WI38 (cell line): Measurements from ENCODE around the gene ALDH1L1.

ENCODE experiments used
- H3K4me3 ChIP-seq: 2 replicates; pipeline ENCODE4 v1.5.1; 2011; ENCODE audit warnings: low read depth, mild to moderate bottlenecking, control low read depth, low read length
- TF ChIP-seq, protein P1 (sequence below): IDR thresholded peaks from 2 replicates; pipeline ENCODE4 v1.5.1; 2012; ENCODE audit warnings: low read depth, mild to moderate bottlenecking, control low read depth, low read length

ALDH1L1 gene

DNA sequence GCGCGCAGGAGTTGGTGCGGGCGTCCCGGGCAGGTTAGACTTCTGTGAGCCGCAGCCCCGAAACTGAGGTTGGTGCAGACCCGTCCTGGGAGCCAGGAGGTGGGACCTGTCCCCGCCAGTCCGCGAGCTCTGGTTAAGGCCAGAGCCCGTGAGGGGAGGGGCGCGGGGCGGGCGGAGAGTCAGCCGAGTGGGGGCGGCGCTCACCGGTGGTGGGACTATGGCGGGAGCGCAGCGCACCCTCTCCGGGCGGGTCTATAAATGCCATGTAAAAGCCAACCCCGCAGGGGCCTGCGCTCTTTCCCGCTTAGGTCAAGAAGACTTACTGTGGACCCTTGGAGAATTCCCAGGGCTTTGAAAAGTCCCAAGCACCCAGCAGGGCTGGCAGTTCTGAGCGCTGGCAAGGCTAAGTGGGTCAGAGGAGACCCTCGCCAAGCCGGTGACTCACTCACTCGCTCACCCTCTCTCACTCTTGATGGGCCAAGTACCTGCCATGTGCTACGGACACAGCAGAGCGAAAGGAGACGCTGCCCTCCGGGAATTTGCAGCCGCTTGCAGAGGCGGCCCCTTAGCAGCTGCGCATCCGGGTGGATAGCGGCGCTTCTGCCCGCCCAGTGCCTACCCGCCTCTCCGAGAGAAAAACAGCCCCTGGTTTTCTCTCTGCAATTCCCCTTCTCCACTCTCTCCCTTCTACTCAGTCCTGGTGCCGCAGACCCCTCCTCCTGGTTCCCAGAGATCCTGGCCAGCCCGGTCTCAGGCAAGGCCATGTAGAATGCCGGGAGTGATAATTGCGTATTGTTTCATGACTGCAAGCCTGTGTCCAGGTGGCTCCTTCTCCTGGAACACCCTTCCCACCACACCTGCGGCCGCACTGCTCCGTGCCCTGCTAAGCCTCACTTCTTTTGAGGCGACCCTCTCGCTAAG, at the start of gene ALDH1L1:
TSS of gene ALDH1L1 (minus strand) at position 110 of the 921 bp plus-strand sequence. CDS start 19,607 bp downstream, outside the sequence.
- no peak within 1 kb of the TSS for H3K4me3 ChIP-seq
- TF ChIP-seq, protein P1, sequence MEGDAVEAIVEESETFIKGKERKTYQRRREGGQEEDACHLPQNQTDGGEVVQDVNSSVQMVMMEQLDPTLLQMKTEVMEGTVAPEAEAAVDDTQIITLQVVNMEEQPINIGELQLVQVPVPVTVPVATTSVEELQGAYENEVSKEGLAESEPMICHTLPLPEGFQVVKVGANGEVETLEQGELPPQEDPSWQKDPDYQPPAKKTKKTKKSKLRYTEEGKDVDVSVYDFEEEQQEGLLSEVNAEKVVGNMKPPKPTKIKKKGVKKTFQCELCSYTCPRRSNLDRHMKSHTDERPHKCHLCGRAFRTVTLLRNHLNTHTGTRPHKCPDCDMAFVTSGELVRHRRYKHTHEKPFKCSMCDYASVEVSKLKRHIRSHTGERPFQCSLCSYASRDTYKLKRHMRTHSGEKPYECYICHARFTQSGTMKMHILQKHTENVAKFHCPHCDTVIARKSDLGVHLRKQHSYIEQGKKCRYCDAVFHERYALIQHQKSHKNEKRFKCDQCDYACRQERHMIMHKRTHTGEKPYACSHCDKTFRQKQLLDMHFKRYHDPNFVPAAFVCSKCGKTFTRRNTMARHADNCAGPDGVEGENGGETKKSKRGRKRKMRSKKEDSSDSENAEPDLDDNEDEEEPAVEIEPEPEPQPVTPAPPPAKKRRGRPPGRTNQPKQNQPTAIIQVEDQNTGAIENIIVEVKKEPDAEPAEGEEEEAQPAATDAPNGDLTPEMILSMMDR, result no peak

DNA sequence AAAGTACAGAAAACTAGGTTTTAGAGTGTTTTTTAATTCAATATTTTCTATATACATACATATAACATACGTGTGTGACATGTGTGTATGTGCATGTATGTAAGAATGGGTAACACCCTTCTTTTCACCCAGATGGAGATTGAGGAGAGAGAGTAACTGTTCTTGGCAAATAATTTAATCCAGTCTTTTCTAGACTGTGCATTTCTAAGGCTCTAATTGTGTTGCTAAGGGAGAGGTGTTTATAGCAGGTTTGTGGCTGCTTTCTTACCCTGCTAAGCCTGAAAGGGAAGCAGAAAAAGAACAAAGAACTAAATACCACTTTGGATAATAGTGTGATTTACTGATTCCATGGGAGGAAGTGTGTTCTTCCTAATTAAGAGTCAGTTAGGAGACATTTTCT, 46.0 kb upstream of the ALDH1L1 start:
- no peak overlapping the region for H3K4me3 ChIP-seq
- TF ChIP-seq, protein P1, result no peak

DNA sequence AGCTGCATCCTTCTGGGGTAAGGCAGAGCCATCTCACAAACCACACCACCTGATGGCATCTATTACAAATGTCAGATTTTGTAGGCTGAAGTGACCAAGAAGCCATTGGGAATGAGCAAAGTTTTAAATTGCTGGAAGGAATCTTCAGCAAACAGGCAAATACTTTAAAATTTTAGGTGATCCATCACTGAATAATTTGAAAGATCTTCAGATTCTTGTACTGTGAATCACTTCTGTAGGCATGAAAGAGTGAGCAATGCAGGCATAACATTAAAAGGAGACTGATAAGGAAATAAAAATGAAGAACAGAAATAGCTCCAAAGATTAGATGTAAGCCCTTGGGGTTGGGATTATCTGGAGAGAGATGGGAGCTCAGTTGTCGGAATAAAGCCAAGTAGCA, 36.0 kb upstream of the ALDH1L1 start:
- no peak overlapping the region for H3K4me3 ChIP-seq
- TF ChIP-seq, protein P1, result no peak

DNA sequence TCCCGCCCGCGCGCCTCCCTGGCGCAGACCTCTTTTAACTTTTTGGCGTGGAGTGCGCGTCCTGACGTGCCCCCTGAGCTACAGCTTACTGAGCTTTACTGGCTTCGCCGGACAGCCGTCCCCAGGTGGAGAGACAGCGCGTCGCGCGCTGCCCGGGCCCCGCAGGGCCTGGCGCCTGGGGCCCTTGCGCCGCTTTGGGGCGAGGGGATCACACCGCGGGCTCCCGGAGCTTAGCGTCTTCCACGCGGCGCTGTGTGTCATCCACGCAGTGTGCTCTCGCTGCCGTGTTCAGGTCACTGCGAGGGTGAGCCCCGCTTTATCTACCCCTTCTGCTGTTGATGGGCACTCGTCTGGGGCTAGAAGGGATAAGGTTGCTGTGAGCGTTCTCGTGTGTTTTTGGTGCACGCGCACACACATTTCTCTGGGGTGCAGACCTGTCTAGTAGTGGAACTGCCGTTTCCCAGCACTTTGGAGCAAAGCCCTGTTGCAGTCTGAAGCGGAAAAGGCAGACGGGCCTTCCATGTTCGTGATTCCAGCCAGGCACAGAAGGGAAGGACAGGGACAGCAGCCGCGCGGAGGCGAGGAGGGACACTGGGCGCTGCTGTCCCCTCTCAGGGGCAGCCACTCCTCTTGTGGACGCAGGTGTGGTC, 33.1 kb upstream of the ALDH1L1 start:
- no peak overlapping the region for H3K4me3 ChIP-seq
- TF ChIP-seq, protein P1, result no peak

DNA sequence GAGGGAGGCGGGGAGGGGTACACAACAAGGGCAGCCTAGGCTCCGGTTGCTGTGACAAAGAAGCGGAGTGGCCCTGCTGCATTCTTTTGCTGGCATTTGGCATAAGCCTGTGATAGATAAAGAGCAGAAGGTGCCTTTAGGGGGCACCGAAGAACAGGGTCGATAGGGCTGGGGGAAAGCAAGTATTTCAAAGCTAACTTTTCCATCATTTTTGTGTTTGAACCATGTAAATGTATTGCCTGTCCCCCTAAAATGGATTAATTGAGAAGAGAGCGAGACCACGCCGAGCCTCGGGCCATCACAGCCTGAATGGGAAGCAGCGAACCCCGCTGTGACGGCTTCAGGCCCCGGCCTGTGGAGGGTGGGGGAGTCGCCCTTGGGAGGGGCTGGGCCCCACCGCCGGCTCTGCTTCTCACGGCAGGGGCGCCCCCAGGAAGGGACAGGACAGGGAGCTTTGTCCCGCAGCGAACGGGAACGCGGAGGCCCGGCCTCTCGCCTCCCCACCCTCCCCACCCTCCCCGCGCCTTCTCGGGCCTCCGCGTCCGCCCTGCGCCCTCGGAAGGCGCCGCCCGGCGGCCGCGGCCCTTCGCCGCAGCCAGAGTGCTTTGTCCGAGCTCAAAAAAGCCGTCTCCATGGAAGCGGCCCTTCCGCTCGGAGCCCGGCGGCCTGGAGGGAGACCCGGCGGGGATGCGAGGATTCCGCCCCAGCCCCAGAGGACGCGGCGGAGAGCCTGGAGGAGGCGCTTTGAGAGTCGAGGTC, 32.4 kb upstream of the ALDH1L1 start:
- TF ChIP-seq, protein P1, result no peak
- no peak overlapping the region for H3K4me3 ChIP-seq

DNA sequence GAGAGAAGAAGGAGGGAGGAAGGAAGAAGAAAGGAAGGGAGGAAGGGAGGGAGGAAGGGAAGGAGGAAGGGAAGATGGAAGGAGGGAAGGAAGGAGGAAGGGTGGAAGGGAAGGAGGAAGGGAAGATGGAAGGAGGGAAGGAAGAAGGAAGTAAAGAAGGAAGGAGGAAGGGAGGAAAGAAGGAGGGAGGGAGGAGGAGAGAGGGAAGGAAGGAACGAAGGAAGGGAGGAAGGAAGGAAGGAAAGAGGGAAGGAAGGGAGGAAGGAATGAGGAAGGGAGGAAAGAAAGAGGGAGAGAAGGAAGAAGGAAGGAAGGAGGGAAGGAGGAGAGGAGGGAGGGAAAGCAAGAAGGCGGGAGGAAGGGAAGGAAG, 31.8 kb upstream of the ALDH1L1 start:
- TF ChIP-seq, protein P1, result no peak
- no peak overlapping the region for H3K4me3 ChIP-seq
